Subcutaneous abdominal adipose tissue (tissue), 5 donors: Measurements from ENCODE around the gene NLRC5.
"Not testable (repeated sequence)": the region's sequence is repeated elsewhere in the genome, so short reads cannot be mapped to it uniquely, and the experiment has no call there.

ENCODE experiments used
- H3K27ac ChIP-seq: one replicate; pipeline ENCODE4 v1.7.0; 2013; ENCODE audit warnings: low read depth, mild to moderate bottlenecking, inconsistent platforms, low read length, moderate library complexity
- H3K27me3 ChIP-seq, 5 donors: one replicate each; pipeline ENCODE4 v1.7.0; 2013; ENCODE audit warnings: low read length in 5 of 5, inconsistent platforms in 1 of 5; ENCODE audit not compliant: control insufficient read depth in 5 of 5, insufficient read depth in 4 of 5
- H3K36me3 ChIP-seq, 5 donors: one replicate each; pipeline ENCODE4 v1.7.0; 2013; ENCODE audit warnings: low read length in 5 of 5; ENCODE audit not compliant: control insufficient read depth in 5 of 5, insufficient read depth in 5 of 5
- H3K4me1 ChIP-seq, 5 donors: one replicate each; pipeline ENCODE4 v1.7.0; 2013; ENCODE audit warnings: low read length in 5 of 5, mild to moderate bottlenecking in 3 of 5, moderate library complexity in 1 of 5; ENCODE audit not compliant: control insufficient read depth in 5 of 5, insufficient read depth in 5 of 5
- H3K4me3 ChIP-seq, 5 donors: one replicate each; pipeline ENCODE4 v1.7.0; 2013; ENCODE audit warnings: low read length in 5 of 5, low read depth in 1 of 5
- H3K9ac ChIP-seq, 5 donors: one replicate each; pipeline ENCODE4 v1.7.0; 2013; ENCODE audit warnings: low read length in 5 of 5, mild to moderate bottlenecking in 4 of 5, moderate library complexity in 3 of 5
- H3K9me3 ChIP-seq, 5 donors: one replicate each; pipeline ENCODE4 v1.7.0; 2013; ENCODE audit warnings: low read length in 5 of 5; ENCODE audit not compliant: control insufficient read depth in 5 of 5
- donor health status: healthy.
- donor health status: healthy.
- donor health status: healthy.
- donor health status: healthy.
- donor health status: healthy.

NLRC5 gene

GRCh38 chr16:56971768-56972043, 17.7 kb upstream of the NLRC5 start:
- Histone ChIP-seq H3K27ac (no peak overlapping the region), H3K27me3 (no peaks in the 10 kb centered on the region), H3K4me1 (peaks cover 0 to 20% (median 3%) of the 10 kb centered on the region in 5 donors), H3K4me3 (no peak overlapping the region), H3K36me3 (no peaks in the 10 kb centered on the region), H3K9me3 (no peaks in the 10 kb centered on the region), H3K9ac (no peak overlapping the region)

- Histone ChIP-seq H3K4me3 (no peak overlapping the region), H3K36me3 (no peaks in the 10 kb centered on the region), H3K9ac (no peak overlapping the region), H3K27me3 (no peaks in the 10 kb centered on the region), H3K9me3 (no peaks in the 10 kb centered on the region), H3K4me1 (peaks cover 0 to 18% (median 3%) of the 10 kb centered on the region in 5 donors), H3K27ac (no peak overlapping the region)
Measured at GRCh38 chr16:56972403-56973293, 16.7 kb upstream of the NLRC5 start.

GRCh38 chr16:56973294-56973689, 16.1 kb upstream of the NLRC5 start:
- no peaks in the 10 kb centered on the region for H3K27me3 ChIP-seq
- H3K36me3 ChIP-seq, result peaks cover 0 to 2% (median 0%) of the 10 kb centered on the region in 5 donors
- no peak overlapping the region for H3K27ac ChIP-seq
- H3K9me3 ChIP-seq, result no peaks in the 10 kb centered on the region
- H3K4me3 ChIP-seq, result no peak overlapping the region
- H3K9ac ChIP-seq, result no peak overlapping the region
- peaks cover 0 to 16% (median 3%) of the 10 kb centered on the region in 5 donors for H3K4me1 ChIP-seq

DNA sequence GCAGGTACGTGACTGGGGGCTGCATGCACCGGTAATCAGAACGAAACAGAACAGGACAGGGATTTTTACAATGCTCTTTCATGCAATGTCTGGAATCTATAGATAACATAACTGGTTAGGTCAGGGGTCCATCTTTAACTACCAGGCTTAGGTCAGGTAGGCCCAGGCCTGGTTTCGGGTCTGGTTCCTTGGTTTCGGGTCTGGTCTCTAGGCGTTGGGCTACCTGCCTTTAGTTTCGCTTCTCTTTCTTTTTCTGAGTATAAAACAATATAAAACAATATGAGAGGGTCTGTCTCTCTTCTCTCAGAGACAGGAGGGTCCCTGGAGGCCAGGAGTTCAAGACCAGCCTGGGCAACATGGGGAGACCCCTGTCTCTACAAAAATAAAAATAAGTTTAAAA, 15.5 kb upstream of the NLRC5 start:
- H3K27me3 ChIP-seq, H3K27ac ChIP-seq: not testable (repeated sequence)

GRCh38 chr16:56974549-56975300, 14.6 kb upstream of the NLRC5 start:
- H3K36me3 ChIP-seq, result peaks cover 0 to 2% (median 0%) of the 10 kb centered on the region in 5 donors
- peaks cover 0 to 16% (median 3%) of the 10 kb centered on the region in 5 donors for H3K4me1 ChIP-seq
- H3K27me3 ChIP-seq, result no peaks in the 10 kb centered on the region
- H3K9me3 ChIP-seq, result no peaks in the 10 kb centered on the region
- no peak overlapping the region for H3K9ac ChIP-seq
- H3K4me3 ChIP-seq, result no peak overlapping the region
- H3K27ac ChIP-seq, result no peak overlapping the region

More for the DNA sequence above, 15.5 kb upstream of the NLRC5 start:
- not testable (repeated sequence) for H3K36me3 ChIP-seq, H3K9me3 ChIP-seq, H3K4me3 ChIP-seq, H3K9ac ChIP-seq
- H3K4me1 ChIP-seq, result peaks cover 0 to 16% (median 3%) of the 10 kb centered on the region in 5 donors

- no peak overlapping the region for H3K9ac ChIP-seq
- H3K27ac ChIP-seq, result no peak overlapping the region
- H3K27me3 ChIP-seq, result no peaks in the 10 kb centered on the region
- H3K4me1 ChIP-seq, result peaks cover 0 to 16% (median 3%) of the 10 kb centered on the region in 5 donors
- H3K4me3 ChIP-seq, result no peak overlapping the region
- no peaks in the 10 kb centered on the region for H3K9me3 ChIP-seq
- peaks cover 0 to 2% (median 0%) of the 10 kb centered on the region in 5 donors for H3K36me3 ChIP-seq
Measured at GRCh38 chr16:56975714-56976113, 13.6 kb upstream of the NLRC5 start.

GRCh38 chr16:56977216-56977615, 12.1 kb upstream of the NLRC5 start:
- Histone ChIP-seq H3K9ac (no peak overlapping the region), H3K4me1 (peaks cover 0 to 6% (median 0%) of the 10 kb centered on the region in 5 donors), H3K9me3 (no peaks in the 10 kb centered on the region), H3K27ac (no peak overlapping the region), H3K36me3 (peaks cover 0 to 8% (median 4%) of the 10 kb centered on the region in 5 donors), H3K4me3 (no peak overlapping the region), H3K27me3 (no peaks in the 10 kb centered on the region)

- H3K9ac ChIP-seq, result no peak overlapping the region
- H3K27ac ChIP-seq, result no peak overlapping the region
- no peaks in the 10 kb centered on the region for H3K9me3 ChIP-seq
- H3K36me3 ChIP-seq, result peaks cover 0 to 8% (median 4%) of the 10 kb centered on the region in 5 donors
- H3K27me3 ChIP-seq, result no peaks in the 10 kb centered on the region
- H3K4me3 ChIP-seq, result no peak overlapping the region
- H3K4me1 ChIP-seq, result peaks cover 0 to 6% (median 0%) of the 10 kb centered on the region in 5 donors
Measured at GRCh38 chr16:56977823-56978430, 11.4 kb upstream of the NLRC5 start.

GRCh38 chr16:56980201-56980535, 9.2 kb upstream of the NLRC5 start:
- Histone ChIP-seq H3K4me3 (no peak overlapping the region), H3K36me3 (peaks cover 0 to 8% (median 4%) of the 10 kb centered on the region in 5 donors), H3K27ac (no peak overlapping the region), H3K9me3 (no peaks in the 10 kb centered on the region), H3K9ac (no peak overlapping the region), H3K27me3 (no peaks in the 10 kb centered on the region), H3K4me1 (peaks cover 0 to 17% (median 3%) of the 10 kb centered on the region in 5 donors)
